Measurements from ENCODE around the gene PTGIS. TPM values are rescaled to one million over a fixed set of nuclear protein-coding genes. Genes with fewer than 3 reads are reported as not detected.

The PTGIS gene
- total RNA-seq, 6 experiments from 2014 or later: 0.05 TPM; not detected in 5

- H3K4me1 Mint-ChIP-seq (ENCODE audit: low read depth): 0 out of 2 replicates have a peak, but pooled peaks cover 5% of the 10 kb centered on the region
- no peaks in the 10 kb centered on the region for H3K9me3 Mint-ChIP-seq
- DNase-seq: no peak
- no peaks in the 10 kb centered on the region for H3K36me3 Mint-ChIP-seq (ENCODE audit: low read depth)
- H3K4me3 Mint-ChIP-seq: no peak overlapping the region; the same call in 1 of the 2 replicates
- peaks cover 33% of the 10 kb centered on the region for H3K27me3 Mint-ChIP-seq (ENCODE audit: insufficient read depth)
- H3K27ac Mint-ChIP-seq: no peak overlapping the region
- no peak for TF ChIP-seq CTCF (IDR thresholded peaks at IDR 0.05)
These were observed 84.8 kb downstream of the PTGIS start for GRCh38 chr20:49483018-49483695.

- peak; percentile 8 for DNase-seq
- H3K27me3 Mint-ChIP-seq (ENCODE audit: insufficient read depth): peaks cover 37% of the 10 kb centered on the region
- no peak within 1 kb of the TSS for H3K27ac Mint-ChIP-seq
- H3K9me3 Mint-ChIP-seq: no peaks in the 10 kb centered on the region
- TF ChIP-seq CTCF (IDR thresholded peaks at IDR 0.05): peak; percentile 40
- no peak within 1 kb of the TSS; the same call in 1 of the 2 replicates for H3K4me3 Mint-ChIP-seq
- 0 out of 2 replicates have a peak, but pooled peaks cover 5% of the 10 kb centered on the region for H3K4me1 Mint-ChIP-seq (ENCODE audit: low read depth)
- H3K36me3 Mint-ChIP-seq (ENCODE audit: low read depth): no peaks in the 10 kb centered on the region
These were observed 85.3 kb downstream of the PTGIS start, which contains the start of gene KCNB1 for GRCh38 chr20:49482621-49483017. Gene KCNB1 (minus strand): TSS chr20:49482668. CDS start chr20:49482480, 188 bp downstream.

GRCh38 chr20:49482173-49482572 lies 85.8 kb downstream of the PTGIS start:
- Mint-ChIP-seq H3K4me1 (ENCODE audit: low read depth) (0 out of 2 replicates have a peak, but pooled peaks cover 5% of the 10 kb centered on the region), H3K27ac (no peak overlapping the region), H3K36me3 (ENCODE audit: low read depth) (no peaks in the 10 kb centered on the region), H3K27me3 (ENCODE audit: insufficient read depth) (peaks cover 41% of the 10 kb centered on the region), H3K9me3 (no peaks in the 10 kb centered on the region), H3K4me3 (no peak overlapping the region)
- no peak for DNase-seq
- TF ChIP-seq CTCF (IDR thresholded peaks at IDR 0.05): no peak

- no peak for TF ChIP-seq CTCF (IDR thresholded peaks at IDR 0.05)
- no peak for DNase-seq
- no peak overlapping the region for H3K4me3 Mint-ChIP-seq
- H3K27ac Mint-ChIP-seq: no peak overlapping the region
- H3K36me3 Mint-ChIP-seq (ENCODE audit: low read depth): no peaks in the 10 kb centered on the region
- H3K4me1 Mint-ChIP-seq (ENCODE audit: low read depth): 0 out of 2 replicates have a peak, but pooled peaks cover 5% of the 10 kb centered on the region
- peaks cover 43% of the 10 kb centered on the region for H3K27me3 Mint-ChIP-seq (ENCODE audit: insufficient read depth)
- no peaks in the 10 kb centered on the region for H3K9me3 Mint-ChIP-seq
These were observed 86.8 kb downstream of the PTGIS start for GRCh38 chr20:49481116-49481515.

GRCh38 chr20:49480236-49480635 lies 87.7 kb downstream of the PTGIS start:
- H3K27ac Mint-ChIP-seq: no peak overlapping the region
- H3K4me1 Mint-ChIP-seq (ENCODE audit: low read depth): 0 out of 2 replicates have a peak, but pooled peaks cover 5% of the 10 kb centered on the region
- H3K27me3 Mint-ChIP-seq (ENCODE audit: insufficient read depth): peaks cover 40% of the 10 kb centered on the region
- no peaks in the 10 kb centered on the region for H3K9me3 Mint-ChIP-seq
- no peak for DNase-seq
- H3K4me3 Mint-ChIP-seq: no peak overlapping the region
- no peaks in the 10 kb centered on the region for H3K36me3 Mint-ChIP-seq (ENCODE audit: low read depth)
- TF ChIP-seq CTCF (IDR thresholded peaks at IDR 0.05): no peak

Measured in HFFc6 (cell line).